Lower lobe of right lung (tissue), 2 donors: ENCODE data around the gene CYP4F3. TPM values are rescaled to one million over a fixed set of nuclear protein-coding genes. Genes with fewer than 3 reads are reported as not detected.

Experiments used
- ATAC-seq, 2 donors: fragments of 200-7000 bp; cut with Tn5 transposase; one replicate each; pipeline ENCODE4 v1.9.1; 2020 to 2022; ENCODE audit warnings: mild to moderate bottlenecking in 2 of 2, moderate library complexity in 2 of 2
- DNase-seq: peaks from one replicate; pipeline ENCODE4 v3.0.0-alpha.2; 2020
- H3K27ac ChIP-seq: fragments of 200-600 bp; one replicate; pipeline ENCODE4 v1.8.0; 2022
- H3K27me3 ChIP-seq: fragments of 200-600 bp; one replicate; pipeline ENCODE4 v1.8.0; 2022; ENCODE audit warnings: low read depth
- H3K36me3 ChIP-seq: fragments of 200-600 bp; one replicate; pipeline ENCODE4 v1.8.0; 2022; ENCODE audit warnings: mild to moderate bottlenecking
- H3K4me1 ChIP-seq: fragments of 200-600 bp; one replicate; pipeline ENCODE4 v1.8.0; 2022
- H3K4me3 ChIP-seq: fragments of 200-600 bp; one replicate; pipeline ENCODE4 v1.8.0; 2022; ENCODE audit warnings: mild to moderate bottlenecking
- H3K9me3 ChIP-seq: fragments of 200-600 bp; one replicate; pipeline ENCODE4 v1.8.0; 2022
- CTCF ChIP-seq: fragments of 200-600 bp; IDR thresholded peaks from one replicate; pipeline ENCODE4 v1.8.0; 2022; ENCODE audit warnings: antibody characterized with exemption, mild to moderate bottlenecking
- intact Hi-C: fragments of 100-400 bp; cut with DNase I; formaldehyde crosslinking; loops from one replicate; pipeline ENCODE4 v1.11.0; 2022
- total RNA-seq: library from RNA; stranded (reverse); fragmentation: NEBNext Ultra II Directional; extraction: Animal tissue kit (Norgen Biotek cat#: 25700); gene quantifications from one replicate; pipeline ENCODE4 v1.2.1, GENCODE V29; 2021
- donor health status: DM: no; HTN: yes; CAD: no; lungs with severe emphysema.

CYP4F3 gene
- total RNA-seq, 1 donor from 2014 or later = 2.8 TPM

- TF ChIP-seq CTCF = no peak
- DNase-seq (no peak), ATAC-seq (no peak)
- H3K27ac ChIP-seq = no peak overlapping the region
- intact Hi-C loops = no loop called here
- no peaks in the 10 kb centered on the region for H3K4me1 ChIP-seq
- no peaks in the 10 kb centered on the region for H3K36me3 ChIP-seq
- H3K27me3 ChIP-seq = peaks cover 5% of the 10 kb centered on the region
- H3K9me3 ChIP-seq = no peaks in the 10 kb centered on the region
- H3K4me3 ChIP-seq = no peak overlapping the region
Observed at GRCh38 chr19:15651791-15652190, 11.1 kb downstream of the CYP4F3 start.

GRCh38 chr19:15652559-15653278 is 12.0 kb downstream of the CYP4F3 start:
- H3K27ac ChIP-seq = no peak overlapping the region
- no peak for TF ChIP-seq CTCF
- intact Hi-C loops = no loop called here
- no peak overlapping the region for H3K4me3 ChIP-seq
- ATAC-seq (no peak), DNase-seq (no peak)
- peaks cover 11% of the 10 kb centered on the region for H3K27me3 ChIP-seq
- H3K36me3 ChIP-seq = no peaks in the 10 kb centered on the region
- H3K4me1 ChIP-seq = no peaks in the 10 kb centered on the region
- no peaks in the 10 kb centered on the region for H3K9me3 ChIP-seq

GRCh38 chr19:15656467-15656866 is 15.8 kb downstream of the CYP4F3 start:
- no peaks in the 10 kb centered on the region for H3K36me3 ChIP-seq

GRCh38 chr19:15663247-15663646 is 22.6 kb downstream of the CYP4F3 start:
- TF ChIP-seq CTCF = no peak
- Histone ChIP-seq H3K4me3 (no peak overlapping the region), H3K4me1 (no peaks in the 10 kb centered on the region), H3K9me3 (no peaks in the 10 kb centered on the region), H3K27me3 (no peaks in the 10 kb centered on the region), H3K36me3 (no peaks in the 10 kb centered on the region), H3K27ac (no peak overlapping the region)
- intact Hi-C loops = no loop called here
- ATAC-seq (no peak), DNase-seq (no peak)

More at GRCh38 chr19:15656467-15656866, 15.8 kb downstream of the CYP4F3 start:
- Histone ChIP-seq H3K27me3 (peaks cover 11% of the 10 kb centered on the region), H3K9me3 (no peaks in the 10 kb centered on the region), H3K4me3 (no peak overlapping the region), H3K27ac (no peak overlapping the region), H3K4me1 (no peaks in the 10 kb centered on the region)
- intact Hi-C loops = no loop called here
- DNase-seq (no peak), ATAC-seq (no peak)
- no peak for TF ChIP-seq CTCF

GRCh38 chr19:15666186-15666585 is 25.5 kb downstream of the CYP4F3 start:
- intact Hi-C loops = no loop called here
- H3K4me3 ChIP-seq = no peak overlapping the region
- H3K9me3 ChIP-seq = no peaks in the 10 kb centered on the region
- ATAC-seq = no peak
- DNase-seq = no peak
- peaks cover 4% of the 10 kb centered on the region for H3K27me3 ChIP-seq
- no peak for TF ChIP-seq CTCF
- H3K27ac ChIP-seq = no peak overlapping the region
- H3K36me3 ChIP-seq = no peaks in the 10 kb centered on the region
- H3K4me1 ChIP-seq = no peaks in the 10 kb centered on the region
